Peyer's patch (tissue), 4 donors: ENCODE measurements around the gene EVC. TPM values are rescaled to one million over a fixed set of nuclear protein-coding genes. Genes with fewer than 3 reads are reported as not detected.

Experiments used
- DNase-seq, 3 donors: peaks; one replicate each; pipeline ENCODE4 v3.0.0-alpha.2; 2017 to 2019
- H3K27ac ChIP-seq, 4 donors: fragments of 200-600 bp; sonication (generic); one replicate each; pipeline ENCODE4 v1.5.1; 2016 to 2019
- H3K27me3 ChIP-seq, 2 donors: fragments of 200-600 bp; sonication (generic); one replicate each; pipeline ENCODE4 v1.5.1; 2019
- H3K36me3 ChIP-seq, 3 donors: fragments of 200-600 bp; sonication (generic); one replicate each; pipeline ENCODE4 v1.5.1; 2016 to 2019
- H3K4me1 ChIP-seq, 4 donors: fragments of 200-600 bp; sonication (generic); one replicate each; pipeline ENCODE4 v1.5.1; 2016 to 2019
- H3K4me3 ChIP-seq, 4 donors: fragments of 200-600 bp; sonication (generic); 1 replicate in 3 of 4; 2 replicates in 1 of 4; pipeline ENCODE4 v1.5.1; 2016 to 2019; ENCODE audit warnings: mild to moderate bottlenecking in 1 of 4
- H3K9me3 ChIP-seq, 4 donors: fragments of 200-600 bp; sonication (generic); one replicate each; pipeline ENCODE4 v1.5.1; 2016 to 2019; ENCODE audit warnings: mild to moderate bottlenecking in 1 of 4
- POLR2A ChIP-seq, 2 donors: fragments of 450-650 bp; IDR thresholded peaks; one replicate each; pipeline ENCODE4 v1.5.1; 2017; ENCODE audit warnings: antibody characterized with exemption in 2 of 2, mild to moderate bottlenecking in 2 of 2, moderate library complexity in 2 of 2
- total RNA-seq, 4 donors: library from RNA; depleted of rRNA; stranded (reverse); fragments of >200 nt; gene quantifications; one replicate each; pipeline ENCODE4 v1.1.0, GENCODE V29; 2016
- TF ChIP-seq, protein P1 (sequence below), 6 experiments: fragments of 450-650 bp in 4 of 6; fragments of 200-600 bp in 2 of 6; sonication (generic) in 1 of 6; IDR thresholded peaks; one replicate each; pipeline ENCODE4 v1.5.1; 2017 to 2019; ENCODE audit warnings: antibody characterized with exemption in 6 of 6, mild to moderate bottlenecking in 3 of 6, moderate library complexity in 1 of 6

The EVC gene
- total RNA-seq, 4 donors from 2014 or later = 1.6 to 40.4 (median 4.4) TPM

DNA sequence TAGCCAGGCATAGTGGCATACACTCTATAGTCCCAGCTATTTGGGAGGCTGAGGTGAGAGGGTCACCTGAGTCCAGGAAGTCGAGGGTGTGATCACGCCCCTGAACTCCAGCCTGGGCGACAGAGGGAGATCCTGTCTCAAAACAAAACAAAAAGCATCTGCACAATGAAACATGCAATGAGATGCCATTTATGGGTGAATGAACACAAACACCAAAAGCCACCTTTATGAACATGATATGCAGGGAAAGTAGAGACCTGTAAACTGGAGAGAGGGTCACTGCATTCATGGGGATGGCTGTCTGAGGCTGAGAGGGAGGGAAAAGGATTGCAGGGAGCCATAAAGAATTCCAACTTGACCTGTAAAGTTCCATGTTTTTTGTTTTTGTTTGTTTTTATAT, 70.7 kb downstream of the EVC start:
- Histone ChIP-seq H3K27me3 (no peaks in the 10 kb centered on the region), H3K36me3 (no peaks in the 10 kb centered on the region), H3K4me3 (no peak overlapping the region), H3K27ac (no peak overlapping the region), H3K9me3 (peaks cover 0 to 3% (median 0%) of the 10 kb centered on the region in 4 donors), H3K4me1 (no peaks in the 10 kb centered on the region)
- no peak for TF ChIP-seq POLR2A (IDR thresholded peaks at IDR 0.05)
- TF ChIP-seq, protein P1, sequence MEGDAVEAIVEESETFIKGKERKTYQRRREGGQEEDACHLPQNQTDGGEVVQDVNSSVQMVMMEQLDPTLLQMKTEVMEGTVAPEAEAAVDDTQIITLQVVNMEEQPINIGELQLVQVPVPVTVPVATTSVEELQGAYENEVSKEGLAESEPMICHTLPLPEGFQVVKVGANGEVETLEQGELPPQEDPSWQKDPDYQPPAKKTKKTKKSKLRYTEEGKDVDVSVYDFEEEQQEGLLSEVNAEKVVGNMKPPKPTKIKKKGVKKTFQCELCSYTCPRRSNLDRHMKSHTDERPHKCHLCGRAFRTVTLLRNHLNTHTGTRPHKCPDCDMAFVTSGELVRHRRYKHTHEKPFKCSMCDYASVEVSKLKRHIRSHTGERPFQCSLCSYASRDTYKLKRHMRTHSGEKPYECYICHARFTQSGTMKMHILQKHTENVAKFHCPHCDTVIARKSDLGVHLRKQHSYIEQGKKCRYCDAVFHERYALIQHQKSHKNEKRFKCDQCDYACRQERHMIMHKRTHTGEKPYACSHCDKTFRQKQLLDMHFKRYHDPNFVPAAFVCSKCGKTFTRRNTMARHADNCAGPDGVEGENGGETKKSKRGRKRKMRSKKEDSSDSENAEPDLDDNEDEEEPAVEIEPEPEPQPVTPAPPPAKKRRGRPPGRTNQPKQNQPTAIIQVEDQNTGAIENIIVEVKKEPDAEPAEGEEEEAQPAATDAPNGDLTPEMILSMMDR (IDR thresholded peaks at IDR 0.05) = no peak
- no peak for DNase-seq

DNA sequence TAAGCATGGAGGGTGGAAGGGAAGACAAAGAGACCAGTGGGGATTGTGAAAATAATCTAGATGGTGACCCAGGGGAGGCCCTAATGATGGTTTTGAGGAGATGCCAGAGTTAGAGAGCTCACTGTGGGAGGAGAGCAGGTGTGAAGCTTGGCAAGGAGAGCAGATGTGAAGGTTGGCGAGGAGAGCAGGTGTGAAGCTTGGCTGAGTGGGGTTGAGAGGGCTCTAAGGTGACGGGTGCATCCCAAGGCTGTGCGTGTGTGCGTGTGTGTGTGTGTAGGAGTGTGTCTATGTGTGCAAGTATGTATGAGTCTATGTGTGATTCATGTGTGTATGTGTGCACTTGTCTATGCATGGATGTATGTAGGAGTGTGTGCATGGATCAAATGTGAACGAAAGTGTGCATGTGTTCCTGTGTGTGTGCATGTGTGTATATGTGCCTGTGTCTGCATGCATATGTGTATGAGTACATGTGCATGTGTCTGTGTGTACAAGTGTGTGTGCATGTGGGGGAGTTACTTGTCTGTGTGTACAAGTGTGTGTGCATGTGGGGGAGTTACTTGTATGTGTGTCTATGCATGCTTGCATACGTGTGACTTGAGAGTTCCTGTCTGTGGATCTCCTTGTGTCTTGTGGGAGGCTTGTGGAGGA, 72.0 kb downstream of the EVC start:
- H3K36me3 ChIP-seq = peaks cover 0 to 2% (median 0%) of the 10 kb centered on the region in 3 donors
- H3K9me3 ChIP-seq = no peaks in the 10 kb centered on the region
- TF ChIP-seq, protein P1 (IDR thresholded peaks at IDR 0.05) = no peak
- no peak for TF ChIP-seq POLR2A (IDR thresholded peaks at IDR 0.05)
- no peaks in the 10 kb centered on the region for H3K4me1 ChIP-seq
- H3K27ac ChIP-seq = no peak overlapping the region
- H3K27me3 ChIP-seq = no peaks in the 10 kb centered on the region
- no peak for DNase-seq
- H3K4me3 ChIP-seq = no peak overlapping the region

DNA sequence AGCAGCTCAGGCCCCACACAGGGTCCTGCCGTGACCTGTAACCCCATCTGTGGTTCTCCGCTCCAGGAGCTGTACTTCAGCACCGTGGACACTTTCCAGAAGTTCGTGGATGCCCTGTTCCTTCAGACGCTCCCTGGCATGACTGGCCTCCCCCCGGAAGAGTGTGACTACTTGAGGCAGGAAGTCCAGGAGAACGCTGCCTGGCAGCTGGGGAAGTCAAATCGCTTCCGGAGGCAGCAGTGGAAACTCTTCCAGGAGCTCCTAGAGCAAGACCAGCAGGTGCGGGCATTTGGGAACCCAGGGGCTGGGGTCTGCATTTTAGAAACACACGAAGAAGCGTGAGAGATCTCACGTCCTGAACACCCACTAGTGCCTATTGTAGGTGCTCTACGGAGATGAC, 72.5 kb downstream of the EVC start:
- no peak overlapping the region for H3K27ac ChIP-seq
- DNase-seq = no peak
- no peak overlapping the region for H3K4me3 ChIP-seq
- H3K27me3 ChIP-seq = no peaks in the 10 kb centered on the region
- TF ChIP-seq, protein P1 (IDR thresholded peaks at IDR 0.05) = no peak
- TF ChIP-seq POLR2A (IDR thresholded peaks at IDR 0.05) = no peak
- no peaks in the 10 kb centered on the region for H3K9me3 ChIP-seq
- no peaks in the 10 kb centered on the region for H3K4me1 ChIP-seq
- peaks cover 0 to 5% (median 0%) of the 10 kb centered on the region in 3 donors for H3K36me3 ChIP-seq

DNA sequence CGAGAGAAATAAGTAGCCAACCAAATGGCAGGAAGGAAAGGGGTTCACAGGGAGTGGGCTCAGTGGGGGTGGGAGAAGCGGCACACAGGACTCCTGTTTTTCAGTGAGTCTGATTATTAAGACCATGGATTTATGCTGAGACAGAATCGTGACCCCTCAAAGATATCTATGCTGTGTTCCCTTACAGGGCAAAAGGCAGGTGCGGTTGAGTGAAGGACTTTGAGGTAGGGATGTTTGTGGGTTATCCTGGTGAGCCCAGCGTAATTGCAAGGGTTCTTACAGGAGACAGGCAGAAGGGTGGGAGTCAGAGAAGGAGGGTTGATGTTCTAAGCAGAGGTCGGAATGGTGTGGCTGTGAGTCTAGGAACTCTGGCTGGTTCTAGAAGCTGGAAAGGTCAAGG, 73.0 kb downstream of the EVC start:
- H3K27me3 ChIP-seq = no peaks in the 10 kb centered on the region
- DNase-seq = no peak
- no peaks in the 10 kb centered on the region for H3K4me1 ChIP-seq
- peaks cover 0 to 5% (median 0%) of the 10 kb centered on the region in 3 donors for H3K36me3 ChIP-seq
- H3K9me3 ChIP-seq = no peaks in the 10 kb centered on the region
- H3K4me3 ChIP-seq = no peak overlapping the region
- H3K27ac ChIP-seq = no peak overlapping the region
- no peak for TF ChIP-seq POLR2A (IDR thresholded peaks at IDR 0.05)

DNA sequence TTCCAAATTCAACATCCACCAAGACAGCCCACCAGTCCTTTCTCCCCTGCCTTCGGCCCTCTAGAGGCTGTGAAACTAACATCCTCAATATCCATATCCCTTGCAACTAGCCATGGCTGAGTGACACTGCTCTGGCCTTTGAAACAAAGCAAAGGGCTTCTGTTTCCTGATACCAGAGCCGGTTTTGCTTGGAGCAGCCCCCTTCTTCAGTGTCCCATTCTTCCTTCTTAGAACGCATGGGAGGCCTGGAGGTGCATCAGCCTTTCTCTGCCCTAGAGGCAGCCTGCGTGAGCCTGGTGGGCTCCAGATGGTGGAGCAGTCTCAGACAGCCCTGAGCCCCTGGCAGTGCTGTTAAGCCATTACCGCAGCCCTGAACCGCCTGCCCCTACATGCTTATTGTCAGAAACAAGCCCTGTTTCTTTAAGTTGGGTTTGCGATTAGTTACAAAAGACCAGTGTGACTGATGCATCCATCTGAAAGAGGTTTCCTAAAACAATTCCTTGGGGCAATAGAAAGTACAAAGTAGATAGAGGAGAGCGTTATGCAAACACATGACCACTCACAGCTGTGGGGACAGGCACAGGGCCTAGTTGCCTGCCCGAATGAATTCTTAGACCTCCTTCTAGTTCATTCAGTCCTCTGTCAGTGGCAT, 74.1 kb downstream of the EVC start:
- DNase-seq = no peak
- no peak for TF ChIP-seq POLR2A (IDR thresholded peaks at IDR 0.05)
- TF ChIP-seq, protein P1 (IDR thresholded peaks at IDR 0.05) = no peak
- no peak overlapping the region for H3K27ac ChIP-seq
- H3K36me3 ChIP-seq = peaks cover 0 to 5% (median 0%) of the 10 kb centered on the region in 3 donors
- no peaks in the 10 kb centered on the region for H3K4me1 ChIP-seq
- H3K27me3 ChIP-seq = no peaks in the 10 kb centered on the region
- no peaks in the 10 kb centered on the region for H3K9me3 ChIP-seq
- no peak overlapping the region for H3K4me3 ChIP-seq
